Mammary epithelial cell (primary cell): ENCODE results near the gene UGGT2.

Experiments
- CTCF ChIP-seq, 2 donors: IDR thresholded peaks in 1 of 2; conservative IDR thresholded peaks in 1 of 2; 2 replicates each; pipeline ENCODE4 v1.5.1; 2011 to 2012; ENCODE audit warnings: inconsistent platforms in 2 of 2, low read length in 2 of 2, mild to moderate bottlenecking in 2 of 2, control low read depth in 1 of 2, low read depth in 1 of 2; ENCODE audit not compliant: insufficient read depth in 1 of 2; ENCODE audit errors: extremely low read depth in 1 of 2
- EZH2 ChIP-seq: IDR thresholded peaks from 2 replicates; pipeline ENCODE4 v1.6.1; 2012; ENCODE audit warnings: low read length, inconsistent platforms, borderline replicate concordance

GRCh38 chr13:95920485-95920884, 132.7 kb downstream of the UGGT2 start:
- TF ChIP-seq CTCF (conservative IDR thresholded peaks at IDR 0.05 in 1 of 2, IDR thresholded peaks at IDR 0.05 in 1 of 2; ENCODE audit: extremely low read depth in 1 of 2, insufficient read depth in 1 of 2, low read depth in 1 of 2, low read length in 2 of 2) (no peak), EZH2 (no peak)
